ENCODE measurements around the gene SLC35D2. TPM values are rescaled to one million over a fixed set of nuclear protein-coding genes. Genes with fewer than 3 reads are reported as not detected.

Gene SLC35D2
- total and polyA plus RNA-seq, 10 donors = 9.8 to 20.9 (median 13.5) TPM

GRCh38 chr9:96417051-96417586, 33.6 kb upstream of the SLC35D2 start:
- Histone ChIP-seq H3K27ac (peak overlapping the region; percentile 93 to 99 (median 98)), H3K4me1 (peaks cover 14 to 73% (median 59%) of the 10 kb centered on the region in 6 donors), H3K9me3 (no peaks in the 10 kb centered on the region), H3K4me3 (peak overlapping the region; percentile 71 to 95 (median 89)), H3K27me3 (replicated peaks in 1 of 7) (no peaks in the 10 kb centered on the region), H3K36me3 (no peaks in the 10 kb centered on the region)
- WGBS, 5 donors = 0 to 1% (median 0%) methylated on average over 13 to 50 of the region's 50 CpGs
- TF ChIP-seq POLR2A (IDR thresholded peaks at IDR 0.05) (peak in 2 of 3 donors; percentile 63 to 72), POLR2AphosphoS5 (IDR thresholded peaks at IDR 0.05) (peak; percentile 93 to 96 (median 94)), CTCF (IDR thresholded peaks at IDR 0.05 in 8 of 11, conservative IDR thresholded peaks at IDR 0.05 in 3 of 11) (peak in 5 of 11 experiments; percentile 14 to 32 (median 19))
- intact Hi-C loops (cut with DNase I; ENCODE audit: low total_unique reads) = no loop called here
- DNase-seq = peak; percentile 97

GRCh38 chr9:96413302-96414221, 30.1 kb upstream of the SLC35D2 start:
- no peak for DNase-seq
- Histone ChIP-seq H3K27ac (peak overlapping the region in 7 of 8 donors; percentile 33 to 84 (median 71)), H3K27me3 (replicated peaks in 1 of 7) (no peaks in the 10 kb centered on the region), H3K36me3 (no peaks in the 10 kb centered on the region), H3K4me1 (peaks cover 5 to 59% (median 39%) of the 10 kb centered on the region in 6 donors), H3K9me3 (no peaks in the 10 kb centered on the region), H3K4me3 (peak overlapping the region in 2 of 8 donors; percentile 5 to 54)
- WGBS, 5 donors = 17 to 30% (median 21%) methylated on average over 7 of the region's 7 CpGs
- TF ChIP-seq POLR2A (IDR thresholded peaks at IDR 0.05) = no peak
- no peak for TF ChIP-seq POLR2AphosphoS5 (IDR thresholded peaks at IDR 0.05)
- TF ChIP-seq CTCF (IDR thresholded peaks at IDR 0.05 in 8 of 11, conservative IDR thresholded peaks at IDR 0.05 in 3 of 11) = no peak
- intact Hi-C loops (cut with DNase I; ENCODE audit: low total_unique reads) = no loop called here

- WGBS, 5 donors = 86 to 94% (median 89%) methylated on average over 8 of the region's 8 CpGs
- Histone ChIP-seq H3K27ac (peak overlapping the region in 4 of 8 donors; percentile 71 to 84 (median 72)), H3K4me1 (peaks cover 5 to 60% (median 35%) of the 10 kb centered on the region in 6 donors), H3K9me3 (no peaks in the 10 kb centered on the region), H3K27me3 (replicated peaks in 1 of 7) (no peaks in the 10 kb centered on the region), H3K4me3 (no peak overlapping the region), H3K36me3 (no peaks in the 10 kb centered on the region)
- DNase-seq = no peak
- no peak for TF ChIP-seq CTCF (IDR thresholded peaks at IDR 0.05 in 8 of 11, conservative IDR thresholded peaks at IDR 0.05 in 3 of 11)
- no peak for TF ChIP-seq POLR2A (IDR thresholded peaks at IDR 0.05)
- no peak for TF ChIP-seq POLR2AphosphoS5 (IDR thresholded peaks at IDR 0.05)
- intact Hi-C loops (cut with DNase I; ENCODE audit: low total_unique reads) = no loop called here
Measured at GRCh38 chr9:96412174-96412913, 28.8 kb upstream of the SLC35D2 start.

Data from spleen (tissue), 11 donors.